ENCODE measurements around the gene DGKQ.

- TF ChIP-seq CTCF (IDR thresholded peaks at IDR 0.05), result no peak
- no peak for TF ChIP-seq POLR2AphosphoS5 (IDR thresholded peaks at IDR 0.05; ENCODE audit: low read depth, low read length)
Measured at GRCh38 chr4:970046-970745, 3.2 kb downstream of the DGKQ start.
